GM19240 (cell line): Measurements from ENCODE around the gene CTAG2.
"Not testable (repeated sequence)": the region's sequence is repeated elsewhere in the genome, so short reads cannot be mapped to it uniquely, and the experiment has no call there.

ENCODE experiments used
- DNase-seq: peaks from one replicate; pipeline ENCODE4 v3.0.0; 2011; ENCODE audit warnings: low spot score; ENCODE audit not compliant: insufficient read length

Gene CTAG2

DNA sequence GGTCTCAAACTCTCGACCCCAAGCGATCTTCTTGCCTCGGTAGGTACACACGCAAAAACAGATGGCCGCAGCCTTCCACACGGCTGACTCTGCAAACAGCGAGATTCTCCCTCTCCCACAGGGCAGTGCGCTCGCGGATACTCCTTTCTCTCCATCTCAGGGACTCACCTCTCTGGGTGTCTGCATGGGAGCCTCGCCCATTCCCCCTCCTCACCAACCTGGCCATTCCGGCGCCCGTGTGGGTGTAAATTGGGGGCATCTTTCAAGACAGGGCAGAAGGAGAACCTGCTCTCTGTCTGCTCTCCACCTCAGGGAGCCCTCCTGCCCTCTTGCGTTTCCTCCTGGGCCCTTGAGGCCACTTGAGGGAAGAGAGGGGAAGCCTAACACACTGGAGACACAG, 4.4 kb downstream of the CTAG2 start:
- DNase-seq: no peak

DNA sequence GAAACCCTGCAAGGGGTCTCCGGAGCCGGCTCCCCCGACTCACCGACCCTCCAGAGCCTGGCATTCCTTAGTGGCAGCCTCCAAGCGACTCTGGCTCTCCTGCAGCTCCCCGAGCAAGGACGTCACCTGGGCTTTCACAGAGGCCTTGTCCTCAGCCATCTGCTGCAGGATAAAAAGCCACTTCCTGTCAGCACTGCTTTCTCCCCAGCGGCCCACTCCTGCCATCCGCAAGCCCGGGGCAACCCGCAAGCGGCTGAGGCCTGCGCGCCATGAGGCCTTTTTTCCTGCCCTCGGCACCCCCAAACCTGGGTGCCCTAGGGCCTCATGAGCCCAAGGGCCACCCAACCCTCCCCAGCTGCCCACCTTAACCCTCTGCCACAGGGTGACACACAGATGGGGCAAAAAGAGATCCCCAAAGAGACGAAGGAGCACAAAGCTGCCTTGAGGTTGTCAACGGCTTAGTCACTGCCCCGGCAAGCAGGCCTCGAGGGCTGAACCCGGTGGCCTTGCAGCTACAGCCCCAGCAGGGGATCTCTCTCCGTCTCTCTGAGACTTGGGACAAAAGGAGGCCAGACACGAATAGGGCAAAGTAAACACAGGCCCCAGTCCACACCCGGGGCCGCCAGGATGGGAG, 7.5 kb downstream of the CTAG2 start:
- not testable (repeated sequence) for DNase-seq

DNA sequence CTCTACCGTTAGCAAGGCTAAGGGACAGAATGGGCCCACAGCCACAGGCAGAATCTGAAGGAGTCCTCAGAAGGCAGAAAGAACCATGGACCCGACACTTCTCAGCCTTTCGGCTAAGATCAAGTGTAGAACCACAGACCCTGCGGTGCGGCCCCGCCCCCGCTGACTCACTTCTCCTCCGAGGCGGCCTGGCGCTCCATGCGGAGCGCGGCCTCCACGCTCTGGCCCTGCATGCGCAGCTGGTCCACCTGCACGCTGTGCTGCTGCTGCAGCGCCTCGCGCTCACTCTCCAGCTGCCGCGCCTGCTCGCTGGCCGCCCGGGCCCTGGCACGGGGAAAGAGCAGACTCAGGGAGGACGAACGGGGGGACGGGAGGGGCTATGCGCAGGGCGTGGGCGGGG, 9.7 kb downstream of the CTAG2 start:
- not testable (repeated sequence) for DNase-seq

DNA sequence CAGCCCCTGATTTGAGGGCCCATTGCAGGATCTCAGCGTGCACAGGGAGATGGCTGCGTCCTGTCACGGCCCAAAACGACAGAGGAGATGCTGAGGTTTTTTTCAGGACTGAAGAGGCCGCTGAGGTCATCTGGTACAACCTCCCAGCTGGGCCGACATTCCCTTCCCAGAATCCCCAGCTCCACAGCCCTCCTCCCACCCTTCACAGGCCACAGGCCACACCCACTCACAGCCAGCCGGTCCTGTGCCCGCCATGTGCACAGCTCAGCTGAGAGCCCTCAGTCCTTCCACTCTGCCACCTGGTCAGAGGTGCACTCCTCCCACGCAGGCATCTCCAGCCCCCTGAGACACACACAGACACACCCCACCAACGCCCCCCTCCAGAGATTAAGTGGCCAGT, 11.6 kb downstream of the CTAG2 start:
- not testable (repeated sequence) for DNase-seq

DNA sequence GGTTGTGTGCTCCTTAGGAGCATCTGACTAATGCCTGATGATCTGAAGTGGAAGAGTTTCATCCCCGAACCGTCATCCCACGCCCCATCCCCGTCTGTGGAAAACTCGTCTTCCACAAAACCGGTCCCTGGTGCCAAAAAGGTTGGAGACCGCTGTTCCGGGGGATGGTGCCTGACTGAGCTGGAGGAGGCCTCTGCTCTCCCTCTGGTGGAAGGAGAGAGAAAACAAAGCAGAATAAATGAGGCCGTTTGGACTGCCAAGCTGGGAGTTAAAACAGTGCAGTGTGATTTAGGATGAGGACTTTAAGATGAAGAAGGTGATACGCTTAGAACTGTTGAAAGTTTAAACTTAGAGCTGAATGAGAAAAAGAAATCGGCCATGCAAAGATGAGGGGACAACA, 19.7 kb downstream of the CTAG2 start:
- DNase-seq: not testable (repeated sequence)

DNA sequence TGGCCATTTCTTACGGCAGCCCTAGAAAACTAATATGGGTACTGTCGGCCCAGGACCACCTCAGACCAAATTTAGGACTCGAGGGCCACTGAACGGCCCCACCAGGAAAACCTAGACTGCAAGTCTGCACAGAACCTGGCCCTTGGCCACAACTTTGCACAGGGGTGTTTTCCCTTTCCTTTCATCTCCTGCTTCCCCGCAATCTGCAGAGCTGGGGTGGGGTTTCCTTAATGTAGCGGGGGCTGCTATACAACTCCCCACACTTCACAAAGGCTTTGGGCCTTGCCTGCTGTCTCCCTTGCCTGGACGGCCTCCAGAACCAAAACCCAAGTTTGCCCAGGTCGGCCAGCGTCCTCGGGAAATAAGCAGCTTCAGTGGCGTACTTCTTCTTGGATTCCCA, 22.4 kb downstream of the CTAG2 start:
- not testable (repeated sequence) for DNase-seq

DNA sequence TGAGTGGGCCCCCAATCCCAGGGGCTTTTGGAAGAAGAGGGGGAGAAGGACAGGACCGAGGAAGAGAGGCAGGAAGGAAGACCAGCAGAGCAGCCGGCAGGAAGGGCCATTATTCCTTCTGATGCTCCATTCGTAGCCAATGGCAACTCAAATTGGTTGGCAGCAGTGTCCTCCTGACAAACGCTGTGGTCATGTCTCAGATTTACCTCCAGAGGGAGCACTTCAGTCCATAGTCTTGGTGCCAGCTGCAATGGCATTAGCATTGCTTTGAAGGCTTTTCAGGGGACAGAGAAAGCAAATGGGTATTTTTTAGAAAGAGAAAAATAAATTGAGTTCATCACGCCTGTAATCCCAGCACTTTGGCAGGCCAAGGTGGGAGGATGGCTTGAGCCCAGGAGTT, 24.4 kb downstream of the CTAG2 start:
- DNase-seq: not testable (repeated sequence)

DNA sequence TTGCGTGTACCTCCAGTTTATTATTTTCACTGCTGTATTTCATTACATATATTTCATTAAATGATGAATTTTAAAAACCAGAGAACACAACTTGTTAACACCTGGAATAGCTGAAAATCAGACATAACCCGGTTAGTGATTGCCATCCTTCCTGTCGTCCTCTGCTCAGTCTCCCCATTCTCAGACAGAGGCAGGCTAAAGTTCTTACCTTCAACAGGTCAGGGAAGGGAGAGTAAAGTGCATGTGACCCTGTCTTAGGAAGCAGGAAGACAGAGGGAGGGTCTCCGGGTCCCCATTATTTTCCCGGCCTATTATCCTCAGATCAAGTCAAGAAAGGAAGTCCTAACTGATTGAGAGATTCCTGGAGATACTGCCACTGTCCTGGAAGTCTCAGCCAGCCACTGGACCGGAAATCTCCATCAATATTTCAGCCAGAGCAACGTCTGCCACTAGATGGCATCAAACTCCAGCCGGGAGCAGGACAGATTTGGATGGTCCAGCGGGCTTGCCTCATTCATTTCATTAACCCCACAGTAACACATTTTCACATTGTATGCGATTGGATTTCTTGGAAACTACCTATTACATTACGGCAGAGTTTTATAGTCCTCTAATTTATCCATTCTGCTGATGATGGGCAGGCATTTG, 32.5 kb downstream of the CTAG2 start:
- DNase-seq: not testable (repeated sequence)

DNA sequence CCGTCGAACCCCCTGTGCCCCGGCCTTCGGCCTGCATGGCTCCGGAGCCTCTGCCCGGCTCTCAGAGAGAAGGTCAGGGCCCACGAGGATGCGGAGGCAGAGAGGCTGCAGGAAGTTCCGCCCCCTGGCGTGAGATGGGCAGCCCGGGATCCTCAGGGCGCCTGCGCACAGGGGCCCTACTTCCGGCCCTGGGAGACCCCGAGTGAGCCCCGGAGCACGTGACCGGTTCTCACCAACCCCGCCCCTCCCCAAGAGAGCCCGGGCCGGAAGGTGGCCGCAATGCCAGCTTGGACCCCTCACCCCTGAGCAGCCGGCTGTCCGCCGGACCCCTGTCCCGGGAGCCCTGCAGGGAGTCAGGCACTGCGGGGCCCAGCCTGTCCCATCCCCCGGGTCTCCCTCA, 34.2 kb downstream of the CTAG2 start, which contains the start of gene CTAG1B:
CTAG1B (minus strand) TSS at position 101 of the 400 bp plus-strand sequence; CDS start at position 37, 64 bp downstream.
- not testable (repeated sequence) for DNase-seq

DNA sequence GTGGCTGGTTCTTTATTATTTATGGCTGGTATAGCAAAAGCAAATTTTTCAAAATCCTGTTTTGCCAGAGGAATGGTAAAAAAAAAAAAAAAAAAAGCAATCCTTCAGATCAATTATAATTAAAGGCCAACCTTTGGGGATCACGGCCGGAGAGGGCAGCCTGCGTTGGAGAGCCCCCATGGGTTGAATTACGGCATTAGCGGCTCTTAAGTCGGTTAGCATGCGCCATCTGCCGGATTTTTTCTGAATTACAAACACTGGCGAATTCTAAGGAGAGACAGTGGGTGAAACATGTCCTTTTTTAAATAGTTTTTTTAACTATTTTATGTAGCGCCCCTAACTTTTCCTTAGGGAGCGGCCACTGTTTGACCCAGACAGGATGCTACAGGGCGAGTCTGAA, 39.8 kb downstream of the CTAG2 start:
- DNase-seq: not testable (repeated sequence)

DNA sequence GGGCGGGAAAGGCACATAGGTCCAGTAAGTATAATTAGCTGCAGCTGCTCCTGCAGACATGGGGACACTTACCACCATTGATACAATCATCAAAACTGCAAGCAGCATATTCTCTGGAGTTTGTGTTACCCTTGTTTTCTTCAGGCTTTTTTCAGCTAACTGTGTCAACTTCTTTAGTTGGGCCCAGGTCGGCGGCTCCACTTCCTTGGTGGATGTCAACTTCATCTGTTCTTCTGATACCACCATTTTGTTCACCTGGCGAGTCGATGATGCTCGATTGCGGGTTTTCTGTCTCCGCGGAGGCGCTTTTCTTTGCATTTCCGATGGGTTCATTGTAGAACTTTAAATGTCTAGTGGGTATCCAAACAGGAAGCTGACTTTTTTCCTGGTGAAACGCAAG, 42.2 kb downstream of the CTAG2 start:
- DNase-seq: not testable (repeated sequence)

DNA sequence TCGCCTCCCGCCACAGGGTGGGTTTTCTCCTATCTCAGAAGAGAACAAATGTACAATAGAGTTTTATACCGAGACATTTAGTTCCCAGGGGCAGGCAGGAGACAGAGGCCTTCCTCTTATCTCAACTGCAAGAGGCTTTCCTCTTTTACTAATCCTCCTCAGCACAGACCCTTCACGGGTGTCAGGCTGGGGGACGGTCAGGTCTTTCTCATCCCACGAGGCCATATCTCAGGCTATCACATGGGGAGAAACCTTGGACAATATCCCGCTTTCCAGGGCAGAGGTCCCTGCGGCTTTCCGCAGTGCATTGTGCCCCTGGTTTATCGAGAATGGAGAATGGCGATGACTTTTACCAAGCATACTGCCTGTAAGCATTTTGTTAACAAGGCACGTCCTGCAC, 44.6 kb downstream of the CTAG2 start:
- DNase-seq: not testable (repeated sequence)

DNA sequence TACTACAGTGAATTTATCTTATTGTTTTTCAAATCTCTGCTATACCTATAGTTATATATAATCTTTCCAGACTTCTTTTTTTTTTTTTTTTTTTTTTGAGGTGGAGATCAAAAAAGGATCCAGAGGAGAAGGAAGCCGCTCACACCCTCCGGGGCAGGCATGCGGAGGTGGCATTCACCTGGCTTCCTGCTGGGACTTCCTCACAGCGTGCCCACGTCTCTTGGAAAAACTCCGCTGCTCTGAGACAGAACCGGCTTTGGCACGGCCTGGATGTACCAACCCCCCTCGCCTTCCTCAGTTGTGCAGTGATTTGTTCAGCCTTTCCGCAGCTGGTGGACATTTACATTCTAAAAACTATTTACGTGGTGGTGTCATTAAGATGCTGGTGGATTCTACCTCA, 45.4 kb downstream of the CTAG2 start:
- not testable (repeated sequence) for DNase-seq

DNA sequence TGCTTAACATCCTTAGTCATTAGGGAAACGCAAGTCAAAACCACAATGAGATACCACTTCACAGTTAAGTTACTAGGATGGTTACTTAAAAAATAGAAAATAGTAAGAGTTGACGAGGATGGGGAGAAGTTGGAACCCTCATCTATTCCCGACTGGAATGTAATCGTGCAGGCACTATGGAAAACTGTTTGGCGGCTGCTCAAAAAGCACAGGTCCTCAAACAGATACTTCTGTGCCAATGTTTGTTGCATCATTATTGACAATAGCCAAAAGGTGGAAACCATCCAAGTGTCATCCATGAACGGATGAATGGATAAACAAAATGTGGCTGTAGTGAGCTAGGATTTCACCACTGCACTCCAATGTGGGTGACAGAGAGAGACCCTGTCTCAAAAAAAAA, 46.0 kb downstream of the CTAG2 start:
- DNase-seq: no peak

DNA sequence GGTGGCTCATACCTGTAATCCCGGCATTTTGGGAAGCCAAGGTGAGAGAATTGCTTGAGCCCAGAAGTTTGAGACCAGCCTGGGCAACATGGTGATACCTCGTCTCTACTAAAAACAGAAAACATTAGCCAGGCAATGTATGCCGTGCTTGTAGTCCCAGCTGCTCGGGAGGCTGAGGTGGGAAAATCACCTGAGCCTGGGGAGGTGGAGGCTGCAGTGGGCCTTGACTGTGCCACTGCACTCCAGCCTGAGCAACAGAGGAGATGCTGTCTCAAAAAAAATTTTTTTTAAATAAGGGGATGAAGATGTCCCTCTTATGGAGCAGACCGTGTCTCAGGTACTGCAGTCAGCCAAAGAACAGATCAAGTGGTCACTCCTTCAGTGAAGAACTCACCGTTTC, 47.8 kb downstream of the CTAG2 start:
- no peak for DNase-seq

DNA sequence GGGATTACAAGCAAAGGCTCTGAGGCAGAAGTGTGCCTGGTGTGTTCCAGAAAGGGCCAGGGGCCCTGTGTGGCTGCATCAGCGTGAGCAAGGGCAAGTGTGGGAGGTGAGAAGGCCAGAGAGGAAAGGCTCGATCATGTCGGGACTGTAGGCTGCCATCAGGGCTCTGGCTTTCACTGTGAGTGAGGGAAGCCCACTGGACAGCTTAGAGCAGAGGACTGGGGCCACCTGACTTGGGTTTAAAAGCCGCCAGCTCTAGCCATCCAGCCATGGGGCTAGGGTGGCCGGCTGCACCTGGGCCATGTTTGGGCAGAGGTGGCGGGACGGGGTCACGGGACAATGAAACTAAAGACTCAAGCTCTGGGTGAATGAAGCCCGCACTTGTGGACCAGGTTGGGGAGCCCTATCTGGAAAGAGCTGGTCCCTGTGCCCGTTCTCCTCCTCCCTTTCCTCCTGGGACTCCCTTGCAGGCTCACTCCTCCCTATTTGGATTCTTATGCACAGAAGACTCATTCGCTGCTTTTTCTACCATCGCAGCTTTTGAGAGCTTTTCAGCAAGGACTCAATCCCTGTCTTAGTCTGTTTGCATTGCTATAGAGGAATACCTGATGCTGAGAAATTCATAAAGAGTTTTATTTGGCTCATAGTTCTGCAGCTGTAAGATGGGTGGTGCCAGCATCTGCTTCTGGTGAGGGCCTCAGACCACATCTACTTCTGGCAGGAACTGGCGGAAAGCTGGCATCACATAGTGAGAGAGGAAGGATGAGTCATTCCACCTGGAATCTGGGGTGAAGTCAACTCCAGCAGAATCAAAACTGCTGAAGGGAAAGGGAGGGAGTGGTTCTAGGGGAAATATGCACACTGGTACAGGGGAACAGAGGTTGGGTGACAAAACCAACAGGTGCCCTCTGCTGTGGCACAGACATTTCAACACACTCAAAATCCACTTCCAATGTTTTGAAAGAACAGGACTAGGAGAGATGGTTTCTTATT, 49.6 kb downstream of the CTAG2 start:
- DNase-seq: no peak

DNA sequence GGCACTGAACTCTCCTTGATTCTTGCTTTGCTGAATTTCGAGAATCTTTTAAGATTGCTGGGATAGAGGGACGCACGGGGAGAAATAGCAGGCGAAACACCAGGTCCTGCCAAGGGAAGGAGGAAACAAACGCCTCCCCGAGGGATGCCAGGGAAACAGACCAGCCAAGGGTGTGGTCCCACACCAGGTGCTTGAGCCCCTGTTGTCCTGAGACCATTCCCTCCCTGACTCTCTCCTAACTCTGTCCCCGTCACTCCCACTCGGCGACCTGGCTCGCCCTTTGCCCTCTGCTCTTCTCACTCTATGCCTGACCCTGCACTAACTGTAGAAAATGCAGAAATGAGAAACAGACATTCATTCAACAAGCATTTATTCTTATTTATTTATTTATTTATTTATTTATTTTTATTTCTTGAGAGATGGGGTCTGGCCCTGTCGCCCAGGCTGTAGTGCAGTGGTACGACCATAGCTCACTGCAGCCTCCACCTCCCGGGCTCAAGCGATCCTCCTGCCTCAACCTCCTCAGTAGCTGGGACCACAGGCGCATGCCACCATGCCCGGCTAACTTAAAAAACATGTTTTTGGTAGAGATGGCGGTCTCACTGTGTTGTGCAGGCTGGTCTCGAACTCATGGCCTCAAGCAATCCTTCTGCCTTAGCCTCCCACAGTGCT, 50.5 kb downstream of the CTAG2 start:
- no peak for DNase-seq

DNA sequence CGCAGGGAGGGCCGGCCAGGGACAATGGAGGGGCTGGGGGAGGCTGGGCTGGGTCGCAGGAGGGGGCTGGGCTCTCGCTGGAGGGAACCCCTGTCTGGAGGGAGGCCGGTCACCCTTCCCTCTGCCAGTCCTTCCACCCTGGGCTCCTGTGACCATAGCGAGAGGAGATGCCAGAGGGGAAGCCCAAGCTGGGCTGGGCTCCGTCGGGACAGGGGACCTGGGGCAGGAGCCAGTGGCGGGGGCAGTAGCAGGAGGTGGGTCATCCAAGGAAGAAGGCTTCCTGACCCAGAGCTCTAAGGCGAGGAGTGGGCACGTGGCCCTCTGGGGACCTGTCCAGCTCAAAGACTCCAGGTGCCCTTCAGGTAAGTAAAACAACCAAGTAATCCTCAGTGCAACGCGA, 51.2 kb downstream of the CTAG2 start:
- no peak for DNase-seq
